Transverse colon (tissue), 4 donors: ENCODE measurements around the gene WDR87.

Source experiments
- CTCF ChIP-seq, 5 experiments: fragments of 200-600 bp in 3 of 5; fragments of 450-650 bp in 2 of 5; sonication (generic) in 3 of 5; IDR thresholded peaks; 1 replicate in 2 of 5; 2 replicates in 3 of 5; pipeline ENCODE4 v1.5.1; 2016 to 2017; ENCODE audit warnings: antibody characterized with exemption in 5 of 5, inconsistent platforms in 3 of 5, mild to moderate bottlenecking in 2 of 5, moderate library complexity in 1 of 5
- POLR2A ChIP-seq: fragments of 450-650 bp; IDR thresholded peaks from one replicate; pipeline ENCODE4 v1.6.1; 2016; ENCODE audit warnings: antibody characterized with exemption, mild to moderate bottlenecking, moderate library complexity
- POLR2AphosphoS5 ChIP-seq, 3 donors: sonication (generic); formaldehyde crosslinking; IDR thresholded peaks; one replicate each; pipeline ENCODE4 v1.6.1; 2016; ENCODE audit warnings: antibody characterized with exemption in 3 of 3

- TF ChIP-seq CTCF (IDR thresholded peaks at IDR 0.05) = no peak
- peak; percentile 68 for TF ChIP-seq POLR2A
- TF ChIP-seq POLR2AphosphoS5 (IDR thresholded peaks at IDR 0.05) = peak in 2 of 3 donors; percentile 68 to 79
Observed at GRCh38 chr19:37931881-37932655, 25.7 kb upstream of the WDR87 start.
